NCI-H1105 (cell line): ENCODE data around the gene TMEM132C.

Experiments used
- DNase-seq: peaks from one replicate; lab custom pipeline; 2025; lab: John Stamatoyannopoulos, UW

Gene TMEM132C

DNA sequence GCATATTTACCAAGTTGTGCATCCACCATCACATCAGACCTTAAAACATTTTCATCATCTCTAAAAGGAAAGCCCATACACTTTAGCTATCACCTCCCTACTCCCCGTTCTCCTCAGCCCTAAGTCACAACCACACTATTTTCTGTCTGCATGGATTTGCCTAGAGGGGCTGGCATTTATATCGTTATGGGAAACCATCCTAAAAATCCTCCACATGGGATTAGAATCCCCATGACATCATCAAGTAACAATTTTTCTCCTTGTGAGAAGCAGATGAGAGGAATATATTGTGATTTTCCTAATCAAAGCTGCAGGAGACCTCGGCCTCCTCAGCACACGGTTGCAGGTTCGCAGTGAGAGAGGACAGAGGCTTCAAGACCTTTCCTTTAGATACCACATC, 442.7 kb downstream of the TMEM132C start:
- no peak for DNase-seq

DNA sequence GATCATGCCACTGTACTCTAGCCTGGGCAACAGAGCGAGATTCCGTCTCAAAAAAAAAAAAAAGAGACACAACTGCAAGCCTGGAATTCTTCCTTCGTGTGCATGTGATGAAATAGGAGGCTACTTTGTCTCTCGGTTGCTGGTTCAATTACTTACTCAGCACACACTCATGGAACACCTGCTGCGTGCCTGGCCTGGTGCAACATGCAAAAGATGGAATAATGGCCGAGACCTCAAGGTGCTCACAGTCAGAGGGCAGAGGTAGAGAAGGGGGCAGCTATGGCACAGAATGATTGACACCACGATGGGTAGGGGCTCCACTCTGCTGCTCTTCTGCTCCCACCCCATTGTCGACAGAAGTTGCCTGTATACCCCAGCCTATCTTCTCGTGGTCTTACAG, 444.5 kb downstream of the TMEM132C start:
- DNase-seq = no peak

DNA sequence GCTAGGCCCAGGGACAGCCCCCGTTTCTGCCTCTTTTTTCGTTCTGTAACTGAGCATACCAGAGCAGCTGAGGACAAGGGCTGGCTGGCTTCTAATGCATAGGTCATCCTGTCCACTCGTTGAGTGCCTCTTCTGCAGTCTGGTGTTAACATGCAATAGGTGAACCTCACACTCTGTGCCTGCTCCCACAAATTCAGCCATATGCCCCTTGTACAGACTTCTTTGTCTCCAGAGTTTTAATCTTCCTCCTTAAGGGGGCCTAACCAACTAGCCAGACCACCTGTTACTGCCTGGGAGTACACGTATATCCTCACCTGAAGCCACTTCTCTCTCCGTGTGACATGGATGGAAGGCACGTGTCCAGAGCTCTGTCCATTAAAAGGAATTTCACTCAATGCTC, 445.7 kb downstream of the TMEM132C start:
- DNase-seq = no peak

DNA sequence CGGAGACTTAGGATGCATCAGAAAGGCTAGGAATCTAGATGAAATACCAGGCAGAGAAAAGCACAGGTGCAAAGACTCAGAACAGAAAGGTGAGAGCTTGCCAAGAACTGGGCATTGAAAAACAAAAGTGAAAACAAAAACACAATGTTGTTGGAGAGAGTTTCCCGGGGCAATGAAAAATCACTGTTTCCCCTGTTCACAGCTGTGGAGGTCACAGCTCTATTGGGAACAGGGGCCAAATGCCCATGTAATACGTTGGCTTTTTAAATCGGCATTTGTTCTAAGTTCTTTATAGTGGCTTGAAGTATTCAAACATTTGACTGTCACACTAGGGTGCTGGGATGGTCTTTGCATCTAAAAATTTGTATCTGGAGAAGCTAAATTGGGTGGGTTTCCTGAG, 448.5 kb downstream of the TMEM132C start:
- no peak for DNase-seq

DNA sequence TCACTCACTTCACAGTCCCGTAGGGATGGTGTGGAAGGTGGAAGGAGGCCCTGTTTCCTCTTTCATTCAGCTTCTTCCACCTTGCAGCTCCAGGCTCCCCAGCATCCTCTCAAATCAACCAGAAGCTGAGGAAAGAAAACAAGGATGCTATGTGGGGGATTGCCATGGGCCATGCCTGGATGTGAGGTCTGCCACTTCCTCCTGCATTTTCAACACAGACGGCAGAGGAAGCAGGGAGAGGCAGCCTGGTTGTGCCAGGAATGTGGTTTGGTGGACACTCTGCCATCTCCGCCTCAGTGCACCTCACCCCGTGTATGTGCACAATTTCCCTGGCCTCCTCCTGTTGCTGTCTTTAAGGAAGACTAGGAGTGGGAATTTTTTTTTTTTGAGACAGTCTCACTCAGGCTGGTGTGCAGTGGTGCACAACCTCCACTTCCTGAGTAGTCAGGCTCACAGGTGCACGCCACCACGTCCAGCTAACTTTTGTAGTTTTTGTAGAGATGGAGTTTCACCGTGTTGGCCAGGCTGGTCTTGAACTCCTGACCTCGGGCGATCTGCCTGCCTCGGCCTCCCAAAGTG, 457.6 kb downstream of the TMEM132C start:
- no peak for DNase-seq

DNA sequence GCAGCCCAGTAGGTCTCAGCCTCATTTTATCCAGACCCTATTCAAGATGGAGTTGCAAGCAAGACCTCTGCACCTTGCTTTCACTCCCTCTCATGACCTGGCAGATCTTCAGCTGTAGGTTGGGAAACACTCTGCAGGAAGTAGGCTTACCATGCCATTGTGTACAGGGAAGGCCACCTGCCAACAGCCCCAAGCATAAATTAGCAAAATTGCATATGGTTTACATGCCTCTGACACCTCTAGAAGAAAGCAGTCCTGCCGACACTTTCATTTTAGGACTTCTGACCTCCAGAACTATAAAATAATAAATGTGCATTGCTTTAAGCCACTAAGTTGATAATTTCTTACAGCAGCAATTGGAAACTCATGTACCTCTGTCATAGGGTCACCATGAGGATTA, 459.9 kb downstream of the TMEM132C start:
- DNase-seq = no peak

DNA sequence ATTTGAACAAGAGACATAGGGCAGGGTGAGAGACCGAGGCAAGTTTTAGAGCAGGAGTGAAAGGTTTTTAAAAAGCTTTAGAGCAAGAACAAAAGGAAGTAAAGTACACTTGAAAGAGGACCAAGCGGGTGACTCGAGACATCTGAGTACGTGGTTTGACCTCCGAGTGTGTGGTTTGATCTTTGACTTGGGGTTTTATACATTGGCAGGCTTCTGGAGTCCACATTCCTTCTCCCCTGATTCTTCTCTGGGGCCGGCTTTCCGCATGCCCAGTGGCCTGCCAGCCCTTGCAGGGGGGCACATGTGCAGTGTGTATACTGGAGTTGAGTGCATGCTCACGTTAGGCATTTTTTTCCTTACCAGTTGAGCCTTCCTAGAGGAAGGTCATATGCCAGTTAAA, 460.5 kb downstream of the TMEM132C start:
- DNase-seq = no peak

DNA sequence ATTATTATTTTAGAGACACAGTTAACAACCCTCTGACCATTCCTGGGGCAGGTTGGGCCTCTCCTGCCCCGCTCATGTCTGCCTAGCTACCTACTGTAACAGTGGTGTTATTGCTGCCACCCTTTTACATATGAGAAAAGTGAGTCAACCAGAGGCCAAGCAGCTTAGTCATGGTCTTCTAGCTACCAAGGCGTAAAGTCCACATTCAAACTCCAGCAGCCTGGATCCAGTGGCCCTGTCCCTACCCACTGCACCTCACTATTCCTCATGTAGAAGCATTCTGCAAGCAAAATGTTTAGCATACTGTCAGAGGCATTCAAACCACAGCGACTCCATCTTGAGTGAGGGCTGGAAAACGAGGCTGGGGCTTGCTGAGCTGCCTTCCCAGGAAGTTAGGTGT, 461.0 kb downstream of the TMEM132C start:
- DNase-seq = no peak

DNA sequence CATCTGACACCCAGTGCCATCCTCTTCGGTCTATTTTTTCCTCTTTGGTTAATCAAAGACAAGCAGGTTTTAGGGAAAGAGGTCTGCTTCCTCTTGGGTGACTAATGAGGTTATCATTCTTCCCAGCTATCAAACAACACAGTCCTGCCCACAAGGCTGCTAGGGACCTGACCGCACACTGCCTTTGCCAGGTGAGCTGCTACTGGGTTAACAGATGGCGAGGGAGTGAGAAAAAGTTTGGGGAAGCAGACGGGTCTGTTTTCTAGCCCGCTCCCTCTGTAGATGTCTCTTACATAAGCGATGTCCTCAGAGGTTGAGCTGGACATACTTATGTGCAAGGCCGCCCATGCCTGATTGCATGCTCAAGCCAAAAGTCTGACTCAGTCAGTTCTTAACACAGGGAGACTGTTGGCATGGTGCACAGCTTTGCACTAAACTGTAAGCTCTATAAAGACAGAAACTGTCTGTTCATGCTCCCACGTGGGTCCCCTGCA, 462.7 kb downstream of the TMEM132C start:
- no peak for DNase-seq

DNA sequence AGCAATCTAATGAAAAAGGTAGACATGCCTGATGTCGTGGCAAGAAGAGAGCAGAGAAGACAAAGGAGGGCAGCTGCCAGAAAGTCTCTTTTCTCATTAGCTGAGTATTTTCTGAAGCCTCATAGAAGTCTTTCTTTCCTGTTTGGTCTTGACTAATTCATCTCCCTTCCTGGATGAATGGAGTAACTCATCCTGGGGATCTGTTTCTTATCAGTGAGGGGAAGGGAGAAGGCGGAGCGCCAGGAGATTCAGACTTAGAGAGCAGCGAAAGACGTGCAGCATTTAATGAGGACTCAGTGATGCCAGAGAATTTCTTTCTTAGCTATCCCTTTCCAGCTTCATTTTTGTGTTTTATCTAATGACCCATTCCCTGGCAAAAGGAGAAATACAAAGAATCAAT, 467.4 kb downstream of the TMEM132C start:
- no peak for DNase-seq

DNA sequence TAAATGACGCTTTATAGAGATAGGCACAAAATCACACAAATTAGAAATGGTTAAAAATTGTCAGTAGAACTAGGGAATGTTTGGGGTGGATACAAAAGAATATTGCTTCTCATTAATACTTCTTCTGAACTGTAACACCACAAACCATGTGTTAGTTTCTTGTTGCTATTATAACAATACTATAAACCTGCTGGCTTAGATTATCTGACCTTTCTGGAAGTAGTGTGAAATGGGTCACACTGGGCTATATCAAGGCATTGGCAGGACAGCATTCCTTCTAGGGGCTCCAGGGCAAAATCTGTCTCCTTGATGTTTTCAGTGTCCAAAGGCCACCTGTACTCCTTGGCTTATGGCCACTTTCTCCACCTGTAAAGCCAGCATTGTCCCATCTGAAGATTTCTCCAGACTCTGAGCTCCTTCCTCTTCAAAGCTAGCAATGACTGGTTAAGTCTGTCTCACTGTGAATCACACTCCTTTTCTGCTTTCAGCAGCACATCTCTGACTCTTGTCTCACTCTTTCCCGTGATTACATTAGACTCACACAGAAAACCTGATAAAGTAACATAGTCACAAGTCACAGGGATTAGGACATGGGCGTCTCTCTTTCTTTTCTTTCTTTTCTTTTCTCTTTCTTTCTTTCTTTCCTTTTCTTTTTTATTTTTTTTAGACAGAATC, 470.5 kb downstream of the TMEM132C start:
- no peak for DNase-seq

DNA sequence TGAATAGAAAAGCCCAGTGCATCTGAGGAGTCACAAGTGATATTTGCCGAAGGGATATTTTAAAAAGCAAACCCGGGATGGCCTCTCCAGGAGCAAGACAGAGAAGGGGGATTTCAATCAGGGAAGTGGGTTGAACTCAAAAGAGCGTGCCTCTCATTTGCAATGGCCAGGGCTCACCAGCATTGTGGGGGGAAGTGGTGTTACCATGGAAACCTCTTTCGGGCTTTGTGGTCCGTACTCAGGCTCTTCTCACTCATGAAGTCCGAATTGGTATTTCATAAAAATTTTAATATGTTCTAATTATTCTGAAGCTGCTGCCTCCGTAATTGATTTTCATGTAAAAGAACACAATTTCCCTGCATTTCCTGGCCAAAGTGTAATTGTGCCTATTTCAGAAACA, 476.9 kb downstream of the TMEM132C start:
- no peak for DNase-seq

DNA sequence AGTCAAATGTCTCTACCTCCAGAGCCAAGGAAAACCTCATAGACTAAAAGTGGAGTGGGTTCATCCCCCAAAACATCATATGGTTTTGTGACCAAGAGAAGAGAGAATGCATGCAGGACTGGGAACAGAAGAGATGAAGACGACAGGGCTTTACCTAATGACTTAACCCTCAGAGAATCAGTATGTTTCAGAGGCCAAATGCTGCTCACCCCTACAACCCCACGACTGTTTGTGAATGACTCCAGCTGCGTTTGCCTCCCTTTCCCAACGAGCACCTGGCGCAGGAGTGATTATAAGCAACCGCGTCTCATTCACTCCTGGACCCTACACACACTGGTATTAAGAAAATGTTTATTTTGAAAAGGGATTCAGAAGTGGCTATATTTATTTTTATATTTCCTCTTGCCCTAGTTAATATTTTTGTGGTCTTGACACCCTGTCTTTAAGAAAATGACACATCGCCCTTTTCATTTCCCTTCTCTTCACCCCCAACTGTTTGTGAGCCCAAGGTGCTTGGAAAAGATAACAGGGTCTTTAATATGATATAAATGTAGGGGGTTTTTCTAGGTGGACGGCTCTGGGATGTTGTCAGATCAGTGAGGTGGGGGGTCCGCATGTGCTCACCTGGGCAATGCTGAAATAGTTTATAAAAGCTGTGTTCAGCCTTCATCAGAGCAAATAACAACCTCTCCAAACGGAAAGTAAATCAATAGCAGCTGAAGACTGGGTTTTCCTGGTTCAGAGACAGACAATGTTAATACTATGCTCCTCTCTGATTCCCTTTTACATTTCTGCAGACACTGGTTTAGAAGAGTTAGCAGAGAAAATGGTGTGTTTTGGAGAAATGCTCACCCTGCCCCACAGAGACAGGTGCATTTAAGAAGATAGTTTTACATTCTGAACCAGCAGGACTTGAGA, 479.1 kb downstream of the TMEM132C start:
- no peak for DNase-seq

DNA sequence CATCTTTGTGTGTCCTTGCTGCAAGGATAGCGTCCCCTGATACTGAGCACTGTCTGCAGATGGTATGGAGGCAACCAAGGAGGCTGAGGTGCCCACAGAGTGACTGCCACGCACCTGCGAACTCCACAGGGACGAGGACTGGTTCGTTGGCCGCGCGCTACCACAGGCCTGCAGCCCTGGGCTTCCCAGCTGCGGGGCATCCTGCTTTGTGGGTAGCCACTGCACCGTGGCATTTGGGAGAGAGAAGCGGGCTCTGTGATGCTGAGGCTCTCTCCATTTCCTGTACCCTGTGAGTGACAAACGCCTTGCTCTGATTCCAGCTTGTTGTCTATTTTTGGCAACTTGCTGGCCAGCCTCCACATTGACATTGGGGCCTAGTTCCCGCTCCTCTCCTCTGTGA, 480.5 kb downstream of the TMEM132C start:
- DNase-seq = no peak

DNA sequence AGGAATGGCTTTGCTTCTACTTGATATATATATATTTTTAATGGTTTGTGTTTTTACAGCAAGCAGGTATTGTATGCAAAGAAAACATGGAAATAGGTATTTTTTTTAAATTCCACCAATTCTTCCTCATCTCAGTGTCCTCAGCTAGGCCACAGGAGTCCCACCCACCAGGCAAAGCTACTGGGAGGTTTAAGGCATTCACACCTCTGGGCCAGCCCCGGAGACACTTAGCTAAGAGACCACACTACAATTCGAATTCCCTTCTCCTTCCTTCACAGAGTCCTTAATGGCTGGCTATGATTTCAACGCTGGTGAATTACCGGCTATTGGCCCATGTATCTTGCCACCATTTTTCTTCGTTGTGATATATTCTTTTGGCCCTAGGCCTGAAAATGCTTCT, 485.4 kb downstream of the TMEM132C start:
- DNase-seq = no peak

DNA sequence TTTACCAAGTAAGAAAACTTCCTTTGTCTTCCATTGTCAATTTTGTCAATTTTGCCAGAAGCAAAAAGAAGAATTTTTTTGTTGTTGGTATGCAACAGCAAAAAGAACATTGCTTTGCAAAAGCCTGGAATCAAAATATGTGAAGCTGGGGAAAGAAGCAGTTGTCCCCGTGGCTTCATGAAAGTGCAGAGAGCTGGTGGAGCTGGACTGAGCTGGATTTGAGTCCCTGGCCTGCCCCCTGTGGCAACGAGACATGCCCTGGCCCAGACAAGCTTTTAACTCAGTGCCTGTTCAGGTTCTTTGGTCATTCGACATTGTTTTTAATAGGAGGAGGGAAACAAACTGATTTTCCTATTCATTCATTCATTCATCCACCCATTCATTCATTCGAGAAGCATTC, 486.5 kb downstream of the TMEM132C start:
- no peak for DNase-seq

DNA sequence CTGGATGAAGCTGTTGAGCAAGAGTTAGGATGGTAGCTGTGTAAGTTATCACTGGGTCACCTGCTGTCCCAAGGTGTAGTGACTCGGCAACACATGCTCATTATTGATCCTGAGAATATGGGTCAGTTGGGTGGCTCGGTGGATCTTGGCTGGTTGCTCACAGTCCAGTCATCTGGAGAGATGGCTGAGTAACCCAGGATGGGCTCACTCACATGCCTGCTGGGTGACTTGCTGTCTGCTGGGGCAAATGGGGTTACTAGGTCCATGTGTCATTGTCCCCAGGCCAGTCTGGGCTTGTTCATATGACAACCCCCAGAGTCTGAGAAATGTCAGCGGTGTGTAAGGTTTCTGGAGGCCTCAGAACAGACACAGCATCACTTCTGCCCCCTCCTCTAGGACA, 487.3 kb downstream of the TMEM132C start:
- DNase-seq = no peak

DNA sequence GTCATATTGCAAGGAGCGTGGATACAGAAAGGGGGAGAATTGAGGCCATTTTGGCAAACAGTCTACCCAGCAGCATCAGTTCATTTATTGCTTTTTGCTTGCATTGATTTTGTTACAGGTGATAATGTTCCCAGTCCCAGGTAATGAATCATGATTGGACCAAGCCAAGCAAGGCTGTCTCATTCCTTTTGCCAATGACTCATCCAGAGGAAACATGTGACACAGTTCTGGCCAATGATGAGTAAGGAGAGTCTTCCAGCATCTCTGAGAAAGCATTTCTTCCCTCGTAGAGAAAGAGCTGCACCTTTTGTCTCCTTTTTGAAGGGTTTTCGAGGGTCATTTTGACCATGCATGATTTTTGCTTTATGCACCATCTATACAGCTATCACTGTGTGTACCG, 488.6 kb downstream of the TMEM132C start:
- DNase-seq = no peak
